Panc1 (cell line): ENCODE measurements around the gene ESF1.

ENCODE experiments used
- CTCF ChIP-seq: fragments of 450-650 bp; IDR thresholded peaks from 2 replicates; pipeline ENCODE4 v1.5.1; 2017; ENCODE audit warnings: mild to moderate bottlenecking
- POLR2AphosphoS5 ChIP-seq: IDR thresholded peaks from 2 replicates; pipeline ENCODE4 v1.6.1; 2012; ENCODE audit warnings: mild to moderate bottlenecking, low read depth, low read length, moderate library complexity
- SIN3A ChIP-seq: IDR thresholded peaks from 2 replicates; pipeline ENCODE4 v1.6.1; 2012; ENCODE audit warnings: low read depth, mild to moderate bottlenecking, low read length, moderate library complexity, borderline replicate concordance; ENCODE audit not compliant: insufficient read depth

- no peak; the same call in 1 of the 2 replicates for TF ChIP-seq CTCF
- no peak for TF ChIP-seq POLR2AphosphoS5
- no peak for TF ChIP-seq SIN3A
Measured at GRCh38 chr20:13703265-13703664, 81.5 kb downstream of the ESF1 start.
